ENCODE results near the gene RNF144A.
A peak's percentile ranks its signal among the peaks of the same experiment; 100 is the strongest.
"Not testable (repeated sequence)": the region's sequence is repeated elsewhere in the genome, so short reads cannot be mapped to it uniquely, and the experiment has no call there.

The RNF144A gene

GRCh38 chr2:6917071-6917760 lies at the start of gene RNF144A:
TSS of gene RNF144A (plus strand) at chr2:6917412. CDS start at chr2:6996927, 79,515 bp downstream.
- no peak for FAIRE-seq

- no peak for FAIRE-seq
Measured at GRCh38 chr2:6872394-6872793, 44.8 kb upstream of the RNF144A start.

GRCh38 chr2:6874032-6874431 lies 43.2 kb upstream of the RNF144A start:
- no peak for FAIRE-seq

- no peak for FAIRE-seq
Measured at GRCh38 chr2:6876309-6876708, 40.9 kb upstream of the RNF144A start.

GRCh38 chr2:6877402-6878304 lies 39.6 kb upstream of the RNF144A start, which contains the start of gene RSAD2:
TSS of gene RSAD2 (plus strand) at chr2:6877777. CDS start at chr2:6877801, 24 bp downstream.
- FAIRE-seq: no peak

- FAIRE-seq: no peak
Measured at GRCh38 chr2:6878549-6878948, 38.7 kb upstream of the RNF144A start.

GRCh38 chr2:6879011-6879410 lies 38.2 kb upstream of the RNF144A start:
- FAIRE-seq: no peak

- FAIRE-seq: no peak
Measured at GRCh38 chr2:6880200-6880733, 36.9 kb upstream of the RNF144A start.

GRCh38 chr2:6881046-6881445 lies 36.2 kb upstream of the RNF144A start:
- FAIRE-seq: no peak

- no peak for FAIRE-seq
Measured at GRCh38 chr2:6881516-6881915, 35.7 kb upstream of the RNF144A start.

- FAIRE-seq: no peak
Measured at GRCh38 chr2:6883448-6884122, 33.6 kb upstream of the RNF144A start.

GRCh38 chr2:6885551-6885950 lies 31.7 kb upstream of the RNF144A start:
- no peak for FAIRE-seq

GRCh38 chr2:6885968-6886367 lies 31.2 kb upstream of the RNF144A start:
- FAIRE-seq: no peak

- no peak for FAIRE-seq
Measured at GRCh38 chr2:6887751-6888192, 29.4 kb upstream of the RNF144A start.

- no peak for FAIRE-seq
Measured at GRCh38 chr2:6888724-6889123, 28.5 kb upstream of the RNF144A start.

GRCh38 chr2:6893876-6894482 lies 23.2 kb upstream of the RNF144A start:
- FAIRE-seq: no peak

- FAIRE-seq: peak; percentile 95
Measured at GRCh38 chr2:6896930-6897759, 20.1 kb upstream of the RNF144A start.

GRCh38 chr2:6902581-6902980 lies 14.6 kb upstream of the RNF144A start:
- not testable (repeated sequence) for FAIRE-seq

- no peak for FAIRE-seq
Measured at GRCh38 chr2:6905668-6906067, 11.5 kb upstream of the RNF144A start.

- no peak for FAIRE-seq
Measured at GRCh38 chr2:6906165-6906741, 11.0 kb upstream of the RNF144A start.

- FAIRE-seq: no peak
Measured at GRCh38 chr2:6908291-6908690, 8.9 kb upstream of the RNF144A start.

All from colon (tissue), 2 donors.